CD4-positive, alpha-beta T cell (primary cell): ENCODE data around the gene AGPAT4. TPM values are rescaled to one million over a fixed set of nuclear protein-coding genes. Genes with fewer than 3 reads are reported as not detected.

Experiments used
- ATAC-seq: fragments of 200-7000 bp; cut with Tn5 transposase; one replicate; pipeline ENCODE4 v1.10.0; 2022; ENCODE audit warnings: mild to moderate bottlenecking; ENCODE audit not compliant: poor library complexity
- CTCF ChIA-PET: fragments of 350-600 bp; sonication (Branson Sonifier 250); formaldehyde crosslinking; loops from one replicate; lab custom pipeline; 2021; ENCODE audit warnings: antibody characterized with exemption, inconsistent platforms; lab: Charles Lee
- POLR2A ChIA-PET: fragments of 350-600 bp; sonication (Branson Sonifier 250); formaldehyde crosslinking; loops from one replicate; lab custom pipeline; 2021; ENCODE audit warnings: antibody characterized with exemption, inconsistent platforms; lab: Charles Lee
- DNase-seq, 14 experiments: peaks; one replicate each; pipeline ENCODE4 v3.0.0-alpha.2; 2013 to 2020; ENCODE audit warnings: mixed read lengths in 2 of 14
- H3K27ac ChIP-seq, 2 donors: one replicate each; pipeline versions ENCODE4 v1.5.1 to v1.7.0; 2013; ENCODE audit warnings: low read length in 2 of 2, low read depth in 1 of 2, mild to moderate bottlenecking in 1 of 2
- H3K27me3 ChIP-seq, 2 experiments: 1 replicate in 1 of 2; 2 replicates in 1 of 2; pipeline versions ENCODE4 v1.6.1 to v1.7.0; 2013; ENCODE audit warnings: low read length in 2 of 2, control low read depth in 1 of 2, mild to moderate bottlenecking in 1 of 2, moderate library complexity in 1 of 2; ENCODE audit not compliant: insufficient read depth in 2 of 2, control insufficient read depth in 1 of 2
- H3K36me3 ChIP-seq: one replicate; pipeline ENCODE4 v1.6.1; 2013; ENCODE audit warnings: low read length, control low read depth; ENCODE audit not compliant: insufficient read depth
- H3K4me1 ChIP-seq: one replicate; pipeline ENCODE4 v1.6.1; 2013; ENCODE audit warnings: low read length, control low read depth; ENCODE audit not compliant: insufficient read depth
- H3K4me3 ChIP-seq: one replicate; pipeline ENCODE4 v1.5.1; 2013; ENCODE audit warnings: mild to moderate bottlenecking, low read length, moderate library complexity
- H3K9me3 ChIP-seq, 2 experiments: 1 replicate in 1 of 2; 2 replicates in 1 of 2; pipeline versions ENCODE4 v1.6.1 to v1.7.0; 2013; ENCODE audit warnings: low read length in 2 of 2, mild to moderate bottlenecking in 2 of 2, control low read depth in 1 of 2, moderate library complexity in 1 of 2; ENCODE audit not compliant: control insufficient read depth in 1 of 2, insufficient read depth in 1 of 2
- H3K27ac Mint-ChIP-seq: one replicate; pipeline ENCODE4 v1.8.0; 2020; ENCODE audit warnings: mixed read lengths
- H3K27me3 Mint-ChIP-seq: one replicate; pipeline ENCODE4 v1.8.0; 2021; ENCODE audit warnings: mixed read lengths
- H3K36me3 Mint-ChIP-seq: one replicate; pipeline ENCODE4 v1.8.0; 2021; ENCODE audit warnings: low read depth, mixed read lengths
- H3K4me1 Mint-ChIP-seq: one replicate; pipeline ENCODE4 v1.8.0; 2021; ENCODE audit warnings: low read depth, mixed read lengths
- H3K4me3 Mint-ChIP-seq: one replicate; pipeline ENCODE4 v1.8.0; 2020; ENCODE audit warnings: mild to moderate bottlenecking, mixed read lengths
- H3K9me3 Mint-ChIP-seq: one replicate; pipeline ENCODE4 v1.8.0; 2020; ENCODE audit warnings: mixed read lengths
- intact Hi-C, 2 experiments: fragments of 100-400 bp; cut with DNase I in 1 of 2; cut with micrococcal nuclease in 1 of 2; formaldehyde crosslinking; loops; one replicate each; pipeline versions ENCODE4 v1.15.1 to v1.9.0; 2023 to 2025; cut with DNase I, micrococcal nuclease
- total RNA-seq, 174 experiments: library from RNA in 2 of 174; stranded (reverse) in 2 of 174; gene quantifications; one replicate each; pipeline ENCODE4 v1.2.3 and lab custom pipeline; 2021 to 2026
- TF ChIP-seq, protein P1 (sequence below): fragments of 200-600 bp; IDR thresholded peaks from one replicate; pipeline ENCODE4 v1.8.0; 2022; ENCODE audit warnings: antibody characterized with exemption, mild to moderate bottlenecking

Gene AGPAT4
- total RNA-seq, 2 experiments from 2014 or later = 2.8 to 4.8 TPM

DNA sequence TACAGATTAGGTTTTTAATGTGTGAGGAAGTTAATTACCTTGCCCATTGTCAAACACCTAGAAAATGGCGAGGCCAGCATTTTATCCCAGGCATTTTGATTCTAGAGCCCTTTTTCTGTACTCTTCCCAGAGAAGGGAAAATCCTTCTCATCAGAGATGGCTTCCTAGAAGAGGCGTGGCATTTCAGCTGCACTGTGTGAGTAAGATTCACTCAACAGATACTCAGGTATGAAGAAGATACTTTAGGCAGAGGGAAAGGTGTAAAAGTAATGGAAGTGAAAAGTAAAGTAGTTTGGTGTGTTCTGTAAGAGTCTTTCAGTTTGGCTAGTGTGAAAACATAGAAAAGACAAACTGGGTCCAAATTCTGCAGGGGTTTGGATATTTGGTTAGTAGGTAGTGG lies 168.5 kb downstream of the AGPAT4 start:
- peaks cover 89% of the 10 kb centered on the region for H3K36me3 Mint-ChIP-seq

DNA sequence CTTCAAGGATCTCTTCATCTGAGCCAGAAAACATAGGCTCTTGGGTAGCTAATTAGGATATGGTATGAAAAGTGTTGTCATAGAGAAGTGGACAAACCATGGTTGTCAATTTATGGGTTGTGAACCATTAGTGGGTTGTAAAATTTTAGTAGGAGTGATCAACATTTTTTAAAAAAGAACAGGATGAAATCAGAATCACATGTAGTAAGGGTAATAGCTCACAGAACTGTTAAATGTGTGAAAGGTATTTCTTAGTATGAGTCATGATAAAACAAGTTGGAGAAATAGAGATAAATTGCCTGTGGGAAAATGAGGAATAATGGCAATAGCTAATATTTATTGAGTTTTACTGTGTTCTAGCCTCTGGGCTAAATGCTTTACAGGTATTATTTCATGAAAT lies 168.9 kb downstream of the AGPAT4 start:
- Mint-ChIP-seq H3K4me1 (no peaks in the 10 kb centered on the region), H3K4me3 (no peak overlapping the region), H3K9me3 (no peaks in the 10 kb centered on the region), H3K27me3 (no peaks in the 10 kb centered on the region), H3K27ac (no peak overlapping the region), H3K36me3 (peaks cover 89% of the 10 kb centered on the region)
- POLR2A ChIA-PET = no interaction called here
- CTCF ChIA-PET = interaction anchor here (1.1 kb wide), 1 partner anchor 21 kb away, joined by 5 read pairs; no protein-coding TSS in a partner anchor
- H3K4me1 ChIP-seq = no peaks in the 10 kb centered on the region
- ATAC-seq = no peak
- no peak for DNase-seq
- H3K27me3 ChIP-seq = no peaks in the 10 kb centered on the region
- H3K36me3 ChIP-seq = peaks cover 84% of the 10 kb centered on the region
- H3K4me3 ChIP-seq = no peak overlapping the region
- intact Hi-C loops = loop anchor here in 1 of 2 experiments (5.0 kb wide), 1 partner anchor 267 kb away; no protein-coding TSS in a partner anchor
- no peak overlapping the region for H3K27ac ChIP-seq
- TF ChIP-seq, protein P1, sequence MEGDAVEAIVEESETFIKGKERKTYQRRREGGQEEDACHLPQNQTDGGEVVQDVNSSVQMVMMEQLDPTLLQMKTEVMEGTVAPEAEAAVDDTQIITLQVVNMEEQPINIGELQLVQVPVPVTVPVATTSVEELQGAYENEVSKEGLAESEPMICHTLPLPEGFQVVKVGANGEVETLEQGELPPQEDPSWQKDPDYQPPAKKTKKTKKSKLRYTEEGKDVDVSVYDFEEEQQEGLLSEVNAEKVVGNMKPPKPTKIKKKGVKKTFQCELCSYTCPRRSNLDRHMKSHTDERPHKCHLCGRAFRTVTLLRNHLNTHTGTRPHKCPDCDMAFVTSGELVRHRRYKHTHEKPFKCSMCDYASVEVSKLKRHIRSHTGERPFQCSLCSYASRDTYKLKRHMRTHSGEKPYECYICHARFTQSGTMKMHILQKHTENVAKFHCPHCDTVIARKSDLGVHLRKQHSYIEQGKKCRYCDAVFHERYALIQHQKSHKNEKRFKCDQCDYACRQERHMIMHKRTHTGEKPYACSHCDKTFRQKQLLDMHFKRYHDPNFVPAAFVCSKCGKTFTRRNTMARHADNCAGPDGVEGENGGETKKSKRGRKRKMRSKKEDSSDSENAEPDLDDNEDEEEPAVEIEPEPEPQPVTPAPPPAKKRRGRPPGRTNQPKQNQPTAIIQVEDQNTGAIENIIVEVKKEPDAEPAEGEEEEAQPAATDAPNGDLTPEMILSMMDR = no peak
- H3K9me3 ChIP-seq = no peaks in the 10 kb centered on the region

More for the DNA sequence above, 168.5 kb downstream of the AGPAT4 start:
- H3K4me1 ChIP-seq = no peaks in the 10 kb centered on the region
- Mint-ChIP-seq H3K9me3 (no peaks in the 10 kb centered on the region), H3K27ac (no peak overlapping the region), H3K27me3 (no peaks in the 10 kb centered on the region), H3K4me1 (peaks cover 3% of the 10 kb centered on the region), H3K4me3 (no peak overlapping the region)
- intact Hi-C loops = loop anchor here in 1 of 2 experiments (5.0 kb wide), 1 partner anchor 267 kb away; no protein-coding TSS in a partner anchor
- peaks cover 84% of the 10 kb centered on the region for H3K36me3 ChIP-seq
- TF ChIP-seq, protein P1 = no peak
- H3K9me3 ChIP-seq = no peaks in the 10 kb centered on the region
- ChIA-PET POLR2A (no interaction called here), CTCF (interaction anchor here (1.1 kb wide), 2 partner anchors 20 to 268 kb away, joined by 3 to 5 read pairs; no protein-coding TSS in a partner anchor)
- no peaks in the 10 kb centered on the region for H3K27me3 ChIP-seq
- H3K27ac ChIP-seq = no peak overlapping the region
- DNase-seq (no peak), ATAC-seq (no peak)
- no peak overlapping the region for H3K4me3 ChIP-seq

DNA sequence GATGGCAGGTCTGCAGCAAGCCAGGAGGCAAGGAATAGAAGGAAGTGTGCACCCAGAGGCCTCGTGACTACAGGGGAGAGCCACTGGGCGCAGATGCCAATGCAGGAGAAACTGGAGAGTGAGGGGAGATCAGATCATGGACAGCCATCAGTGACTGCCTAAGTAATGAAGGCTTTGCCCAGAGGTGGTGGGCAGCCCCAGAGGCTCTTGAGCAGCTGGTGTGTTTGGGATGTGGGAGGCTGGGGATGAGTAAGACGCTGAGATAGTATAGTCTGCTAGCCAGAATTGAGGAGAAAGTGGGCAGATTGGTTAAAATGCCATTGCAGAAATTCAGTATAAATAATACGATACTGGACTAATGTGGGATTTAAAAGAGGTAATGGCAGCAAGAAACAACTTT lies 170.4 kb downstream of the AGPAT4 start:
- H3K27me3 Mint-ChIP-seq = no peaks in the 10 kb centered on the region
- Histone ChIP-seq H3K4me3 (no peak overlapping the region), H3K9me3 (no peaks in the 10 kb centered on the region), H3K27me3 (no peaks in the 10 kb centered on the region), H3K27ac (no peak overlapping the region), H3K4me1 (no peaks in the 10 kb centered on the region), H3K36me3 (peaks cover 81% of the 10 kb centered on the region)
- peak overlapping the region; percentile 6 for H3K27ac Mint-ChIP-seq
- H3K9me3 Mint-ChIP-seq = no peaks in the 10 kb centered on the region
- ATAC-seq (no peak), DNase-seq (no peak)
- intact Hi-C loops = no loop called here
- peaks cover 89% of the 10 kb centered on the region for H3K36me3 Mint-ChIP-seq
- TF ChIP-seq, protein P1 = no peak
- ChIA-PET CTCF (no interaction called here), POLR2A (no interaction called here)
- H3K4me1 Mint-ChIP-seq = no peaks in the 10 kb centered on the region
- H3K4me3 Mint-ChIP-seq = no peak overlapping the region
